Lower leg skin (tissue), 4 donors: ENCODE data around the gene COL25A1. TPM values are rescaled to one million over a fixed set of nuclear protein-coding genes. Genes with fewer than 3 reads are reported as not detected.
A peak's percentile ranks its signal among the peaks of the same experiment; 100 is the strongest.

ENCODE experiments used
- DNase-seq, 2 donors: peaks; one replicate each; pipeline ENCODE4 v3.0.0-alpha.2; 2019; ENCODE audit warnings: low spot score in 2 of 2
- H3K4me3 ChIP-seq: fragments of 200-600 bp; sonication (generic); 2 replicates; pipeline ENCODE4 v1.5.1; 2017; ENCODE audit warnings: mild to moderate bottlenecking, low read depth; ENCODE audit not compliant: poor library complexity, severe bottlenecking
- POLR2A ChIP-seq, 2 donors: fragments of 450-650 bp; IDR thresholded peaks; one replicate each; pipeline ENCODE4 v1.6.1; 2016 to 2017; ENCODE audit warnings: antibody characterized with exemption in 2 of 2, mild to moderate bottlenecking in 1 of 2, moderate library complexity in 1 of 2
- WGBS, 2 donors: methylation state at CpG; one replicate each; pipeline ENCODE4 v1.1.5; 2018; 5-methylcytosine and 5-hydroxymethylcytosine counted together
- intact Hi-C: fragments of 100-400 bp; cut with DNase I; formaldehyde crosslinking; loops from one replicate; pipeline ENCODE4 v1.15.0; 2023; ENCODE audit warnings: low total_unique reads
- total RNA-seq, 4 donors: library from RNA; depleted of rRNA; stranded (reverse); fragments of >200 nt; gene quantifications; one replicate each; pipeline ENCODE4 v1.1.0, GENCODE V29; 2016
- TF ChIP-seq, protein P1 (sequence below), 3 donors: fragments of 450-650 bp; IDR thresholded peaks; one replicate each; pipeline ENCODE4 v1.5.1; 2016; ENCODE audit warnings: antibody characterized with exemption in 3 of 3, mild to moderate bottlenecking in 3 of 3, moderate library complexity in 2 of 3

The COL25A1 gene
- total RNA-seq, 4 donors from 2014 or later = 0.42 to 2.4 (median 1.5) TPM

DNA sequence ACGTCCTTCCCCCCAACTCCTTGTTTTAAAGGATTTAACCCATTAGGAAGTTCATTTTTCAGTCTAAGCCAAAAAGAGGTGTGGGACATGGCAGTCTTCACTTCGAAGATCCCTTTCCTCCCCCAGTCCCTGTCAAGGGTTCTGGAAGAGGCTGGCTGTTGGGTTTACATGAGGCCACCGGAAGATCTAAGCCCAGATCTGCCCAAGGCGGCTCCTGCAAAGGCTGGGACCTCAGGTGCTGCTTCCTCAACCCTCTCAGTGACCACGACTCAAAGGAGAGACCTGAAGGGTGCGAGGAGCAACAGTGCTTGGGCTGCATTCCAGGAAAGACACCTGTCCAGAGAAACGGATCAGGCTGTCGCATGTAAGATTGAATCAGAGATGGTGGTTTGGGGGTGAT lies 516.1 kb downstream of the COL25A1 start:
- TF ChIP-seq, protein P1, sequence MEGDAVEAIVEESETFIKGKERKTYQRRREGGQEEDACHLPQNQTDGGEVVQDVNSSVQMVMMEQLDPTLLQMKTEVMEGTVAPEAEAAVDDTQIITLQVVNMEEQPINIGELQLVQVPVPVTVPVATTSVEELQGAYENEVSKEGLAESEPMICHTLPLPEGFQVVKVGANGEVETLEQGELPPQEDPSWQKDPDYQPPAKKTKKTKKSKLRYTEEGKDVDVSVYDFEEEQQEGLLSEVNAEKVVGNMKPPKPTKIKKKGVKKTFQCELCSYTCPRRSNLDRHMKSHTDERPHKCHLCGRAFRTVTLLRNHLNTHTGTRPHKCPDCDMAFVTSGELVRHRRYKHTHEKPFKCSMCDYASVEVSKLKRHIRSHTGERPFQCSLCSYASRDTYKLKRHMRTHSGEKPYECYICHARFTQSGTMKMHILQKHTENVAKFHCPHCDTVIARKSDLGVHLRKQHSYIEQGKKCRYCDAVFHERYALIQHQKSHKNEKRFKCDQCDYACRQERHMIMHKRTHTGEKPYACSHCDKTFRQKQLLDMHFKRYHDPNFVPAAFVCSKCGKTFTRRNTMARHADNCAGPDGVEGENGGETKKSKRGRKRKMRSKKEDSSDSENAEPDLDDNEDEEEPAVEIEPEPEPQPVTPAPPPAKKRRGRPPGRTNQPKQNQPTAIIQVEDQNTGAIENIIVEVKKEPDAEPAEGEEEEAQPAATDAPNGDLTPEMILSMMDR (IDR thresholded peaks at IDR 0.05) = no peak
- no peak for TF ChIP-seq POLR2A (IDR thresholded peaks at IDR 0.05)
- intact Hi-C loops = no loop called here
- DNase-seq = peak in 1 of 2 donors; percentile 62
- H3K4me3 ChIP-seq = no peak overlapping the region
- 87 to 91% methylated on average over 8 of the region's 8 CpGs for WGBS, 2 donors

DNA sequence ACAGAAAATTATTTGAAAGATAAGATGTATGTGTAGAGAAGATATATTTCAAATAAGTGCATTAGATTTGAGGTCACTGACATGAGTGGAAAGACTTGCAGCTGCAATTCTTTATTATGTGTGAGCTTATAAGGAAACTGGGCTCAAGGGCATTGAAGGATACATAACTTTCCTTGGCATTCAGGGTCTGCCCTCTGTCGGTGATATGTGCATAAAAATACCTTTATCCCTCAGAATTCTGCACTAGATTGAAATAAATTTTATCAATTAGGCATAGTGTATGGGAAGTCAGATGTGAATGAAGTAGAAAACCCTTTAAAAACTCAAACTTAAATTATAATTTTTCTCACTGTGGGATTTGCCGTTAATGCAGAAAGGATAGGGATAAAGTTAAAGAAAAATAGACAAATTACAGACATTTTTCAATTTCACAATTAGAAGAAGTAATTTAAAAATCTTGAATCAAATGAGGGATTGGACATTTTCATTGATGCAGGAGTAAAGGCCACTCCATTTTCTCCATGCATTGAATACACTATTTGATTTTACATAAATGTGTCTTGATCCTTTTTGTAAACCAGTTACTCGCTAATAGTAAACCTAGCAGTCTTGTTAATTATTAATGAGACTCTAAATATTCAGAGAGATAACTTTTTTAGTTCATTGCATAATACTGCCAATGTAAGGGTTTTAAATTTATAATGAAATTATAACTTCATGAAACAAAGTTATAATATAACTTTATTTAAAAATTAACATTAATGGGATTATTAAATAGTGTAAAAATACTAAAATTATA lies 518.6 kb downstream of the COL25A1 start:
- no peak for TF ChIP-seq POLR2A (IDR thresholded peaks at IDR 0.05)
- TF ChIP-seq, protein P1 (IDR thresholded peaks at IDR 0.05) = no peak
- WGBS, 2 donors = 64 to 70% methylated on average over 3 of the region's 3 CpGs
- no peak for DNase-seq
- intact Hi-C loops = no loop called here
- no peak overlapping the region for H3K4me3 ChIP-seq

DNA sequence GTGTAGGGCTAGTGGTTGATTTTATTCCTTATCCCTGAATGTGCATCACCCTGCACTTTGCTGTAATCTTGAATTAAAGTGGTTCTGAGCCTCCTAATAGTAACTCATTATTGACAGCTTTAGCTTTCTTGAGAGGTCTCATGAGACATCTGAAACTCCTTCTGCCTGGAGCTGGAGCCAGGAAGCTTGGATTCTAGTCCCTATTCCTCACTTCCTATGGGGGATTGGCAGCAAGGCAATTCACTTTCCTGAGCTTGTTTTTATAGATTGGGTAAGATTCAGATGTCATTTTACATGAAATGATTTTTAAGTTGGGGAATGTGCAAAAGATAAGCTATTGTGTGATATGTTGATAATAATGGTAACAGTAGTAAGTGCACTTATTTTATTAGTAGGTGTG lies 522.5 kb downstream of the COL25A1 start:
- intact Hi-C loops = no loop called here
- DNase-seq = no peak
- H3K4me3 ChIP-seq = no peak overlapping the region
- no peak for TF ChIP-seq POLR2A (IDR thresholded peaks at IDR 0.05)
- TF ChIP-seq, protein P1 (IDR thresholded peaks at IDR 0.05) = no peak

DNA sequence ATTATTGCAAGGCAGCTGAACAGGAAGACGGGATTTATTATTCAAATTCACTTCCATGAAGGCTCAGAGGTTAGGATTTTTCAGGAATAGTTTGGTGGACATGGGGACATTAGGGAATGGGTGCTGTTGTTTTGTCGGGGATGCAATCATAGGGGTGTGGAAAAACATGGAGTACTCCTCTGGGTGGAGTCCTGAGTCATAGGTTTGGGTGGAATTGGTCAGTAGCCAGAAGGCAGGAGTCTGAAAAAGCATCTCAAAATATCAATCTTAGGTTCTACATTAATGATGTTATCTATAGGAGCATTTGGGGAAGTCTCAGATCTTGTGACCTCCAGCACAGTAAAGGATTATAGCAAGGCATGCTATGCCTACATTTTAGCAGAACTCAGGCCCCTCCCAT lies 525.1 kb downstream of the COL25A1 start:
- intact Hi-C loops = no loop called here
- H3K4me3 ChIP-seq = no peak overlapping the region
- no peak for DNase-seq
- TF ChIP-seq, protein P1 (IDR thresholded peaks at IDR 0.05) = no peak
- no peak for TF ChIP-seq POLR2A (IDR thresholded peaks at IDR 0.05)
- 68 to 83% methylated on average over 2 of the region's 2 CpGs for whole genome bisulfite sequencing, 2 donors

DNA sequence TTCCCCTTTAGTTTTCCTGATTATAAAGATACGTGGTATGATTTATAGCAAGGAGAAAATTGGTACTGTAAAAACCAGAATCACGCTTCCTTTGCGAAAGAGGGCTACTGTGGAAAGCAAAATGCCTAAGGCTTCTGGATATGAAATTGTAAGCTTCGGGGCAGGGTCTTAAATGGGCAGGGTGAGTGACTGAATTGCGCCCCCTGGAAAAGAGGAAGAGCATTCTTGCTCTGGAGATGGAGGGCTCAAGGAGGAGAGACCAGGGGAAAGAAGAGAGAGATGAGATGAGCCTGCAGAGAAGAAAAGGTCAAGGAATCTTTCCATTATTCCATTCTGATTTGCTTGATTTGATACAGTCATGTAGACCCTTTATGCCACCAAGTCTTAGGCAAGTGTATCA lies 526.5 kb downstream of the COL25A1 start:
- 81 to 82% methylated on average over 5 of the region's 5 CpGs for WGBS, 2 donors
- intact Hi-C loops = no loop called here
- H3K4me3 ChIP-seq = no peak overlapping the region
- TF ChIP-seq POLR2A (IDR thresholded peaks at IDR 0.05) = no peak
- TF ChIP-seq, protein P1 (IDR thresholded peaks at IDR 0.05) = no peak
- no peak for DNase-seq
